Testis (tissue), 2 donors: Measurements from ENCODE around the gene GRID2.

Experiments
- CTCF ChIP-seq, 3 experiments: fragments of 450-650 bp in 2 of 3; fragments of 200-600 bp in 1 of 3; sonication (generic) in 1 of 3; IDR thresholded peaks; one replicate each; pipeline ENCODE4 v1.5.1; 2016 to 2019; ENCODE audit warnings: antibody characterized with exemption in 3 of 3, mild to moderate bottlenecking in 2 of 3, moderate library complexity in 1 of 3
- POLR2A ChIP-seq: fragments of 450-650 bp; IDR thresholded peaks from one replicate; pipeline ENCODE4 v1.6.1; 2017; ENCODE audit warnings: antibody characterized with exemption, mild to moderate bottlenecking, moderate library complexity

DNA sequence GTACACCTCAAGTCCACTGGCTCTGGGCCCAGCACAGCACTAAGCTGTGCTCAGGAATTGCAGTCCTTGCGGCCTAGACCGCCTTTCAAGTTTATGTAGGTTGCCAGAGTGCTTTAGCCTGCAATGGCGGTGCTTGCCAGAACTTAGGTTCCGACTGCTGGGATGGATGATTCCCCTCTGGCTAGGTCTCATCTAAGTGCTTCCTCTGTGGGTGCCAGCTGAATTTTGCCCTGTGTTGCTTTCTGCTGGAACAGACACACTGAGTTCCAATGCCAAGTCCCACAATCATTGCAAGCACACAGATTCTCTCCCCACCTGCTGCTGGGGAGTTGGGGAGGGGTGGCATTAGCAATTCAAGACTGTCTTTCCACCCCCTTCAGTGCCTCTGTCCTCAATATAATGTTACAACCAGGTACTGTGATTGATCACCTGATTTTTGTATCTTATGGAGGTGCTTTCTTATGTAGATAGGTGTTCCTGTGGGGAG is 129.5 kb downstream of the GRID2 start:
- TF ChIP-seq CTCF (IDR thresholded peaks at IDR 0.05) (no peak), POLR2A (no peak)
